GM12865 (cell line): ENCODE results near the gene CS.

ENCODE experiments used
- DNase-seq: peaks from one replicate; pipeline ENCODE4 v3.0.0; 2010; ENCODE audit warnings: low read depth
- H3K4me3 ChIP-seq: 2 replicates; pipeline ENCODE4 v1.5.1; 2011; ENCODE audit warnings: mild to moderate bottlenecking, low read depth, low read length, control low read depth
- TF ChIP-seq, protein P1 (sequence below): IDR thresholded peaks from 2 replicates; pipeline ENCODE4 v1.5.1; 2011; ENCODE audit warnings: low read length, control low read depth, low read depth, inconsistent platforms; ENCODE audit not compliant: insufficient read depth; ENCODE audit errors: missing control alignments

Gene CS

DNA sequence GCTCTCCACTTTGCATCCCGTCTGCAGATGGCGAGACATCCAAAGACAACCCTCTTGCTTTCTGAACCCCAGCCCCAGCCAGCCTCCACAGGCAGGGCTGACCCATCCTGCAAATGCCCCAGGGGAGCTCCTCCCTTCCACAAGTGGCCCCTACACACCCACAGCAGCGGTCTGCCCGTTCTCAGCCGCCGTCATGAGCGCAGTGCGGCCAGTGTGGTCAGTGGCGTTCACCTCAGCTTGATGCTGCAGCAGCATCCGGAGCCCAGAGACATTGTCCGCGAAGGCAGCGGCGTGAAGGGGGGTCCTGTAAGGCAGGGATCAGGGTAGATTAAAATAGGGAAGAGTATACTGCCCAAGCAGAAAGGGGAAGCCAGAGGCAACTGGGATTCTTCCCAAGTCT is 55.6 kb downstream of the CS start:
- H3K4me3 ChIP-seq, result no peak overlapping the region
- TF ChIP-seq, protein P1, sequence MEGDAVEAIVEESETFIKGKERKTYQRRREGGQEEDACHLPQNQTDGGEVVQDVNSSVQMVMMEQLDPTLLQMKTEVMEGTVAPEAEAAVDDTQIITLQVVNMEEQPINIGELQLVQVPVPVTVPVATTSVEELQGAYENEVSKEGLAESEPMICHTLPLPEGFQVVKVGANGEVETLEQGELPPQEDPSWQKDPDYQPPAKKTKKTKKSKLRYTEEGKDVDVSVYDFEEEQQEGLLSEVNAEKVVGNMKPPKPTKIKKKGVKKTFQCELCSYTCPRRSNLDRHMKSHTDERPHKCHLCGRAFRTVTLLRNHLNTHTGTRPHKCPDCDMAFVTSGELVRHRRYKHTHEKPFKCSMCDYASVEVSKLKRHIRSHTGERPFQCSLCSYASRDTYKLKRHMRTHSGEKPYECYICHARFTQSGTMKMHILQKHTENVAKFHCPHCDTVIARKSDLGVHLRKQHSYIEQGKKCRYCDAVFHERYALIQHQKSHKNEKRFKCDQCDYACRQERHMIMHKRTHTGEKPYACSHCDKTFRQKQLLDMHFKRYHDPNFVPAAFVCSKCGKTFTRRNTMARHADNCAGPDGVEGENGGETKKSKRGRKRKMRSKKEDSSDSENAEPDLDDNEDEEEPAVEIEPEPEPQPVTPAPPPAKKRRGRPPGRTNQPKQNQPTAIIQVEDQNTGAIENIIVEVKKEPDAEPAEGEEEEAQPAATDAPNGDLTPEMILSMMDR, result no peak
- DNase-seq, result no peak

DNA sequence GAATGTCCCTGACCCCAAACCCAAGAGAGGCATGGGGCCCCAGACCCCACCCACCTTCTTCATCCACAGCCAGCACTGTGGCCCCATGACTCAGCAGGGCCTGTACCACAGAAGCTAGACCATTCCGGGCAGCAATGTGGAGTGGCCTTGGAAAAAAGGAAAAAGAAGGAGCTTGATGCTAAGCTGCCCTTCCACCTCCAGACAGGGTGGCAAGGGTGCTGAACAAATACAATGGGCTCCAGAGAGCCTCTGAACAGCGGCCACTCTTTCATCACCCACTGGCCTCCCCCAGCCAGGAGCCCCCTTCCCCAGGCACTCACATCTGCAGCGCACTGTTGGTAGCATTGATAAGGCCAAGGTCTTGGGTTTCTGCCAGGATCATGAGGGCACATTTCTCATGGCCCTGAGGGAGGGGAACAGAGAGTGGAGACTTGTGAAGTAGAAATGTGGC is 56.4 kb downstream of the CS start:
- DNase-seq, result no peak
- H3K4me3 ChIP-seq, result no peak overlapping the region
- TF ChIP-seq, protein P1, result no peak

DNA sequence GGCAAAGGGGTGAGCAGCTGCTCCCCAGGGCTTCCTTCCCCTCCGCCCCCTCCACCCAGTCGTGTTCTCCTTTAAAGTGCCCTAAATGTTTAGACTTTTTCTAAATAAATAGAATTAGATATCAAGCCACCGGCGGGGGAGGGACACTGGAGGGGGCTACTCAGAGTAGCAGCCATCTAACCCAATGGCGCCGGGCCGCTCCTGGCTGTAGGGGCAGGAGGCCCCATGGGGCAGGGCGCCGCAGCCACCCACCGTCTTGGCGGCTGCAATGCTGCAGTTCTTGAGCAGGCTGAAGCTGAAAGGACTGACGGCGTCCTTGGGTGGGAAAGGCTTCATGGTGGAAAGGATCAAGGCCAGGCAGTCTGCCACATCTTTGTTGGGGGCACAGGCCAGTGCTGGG is 57.1 kb downstream of the CS start:
- TF ChIP-seq, protein P1, result no peak
- DNase-seq, result no peak
- H3K4me3 ChIP-seq, result no peak overlapping the region

DNA sequence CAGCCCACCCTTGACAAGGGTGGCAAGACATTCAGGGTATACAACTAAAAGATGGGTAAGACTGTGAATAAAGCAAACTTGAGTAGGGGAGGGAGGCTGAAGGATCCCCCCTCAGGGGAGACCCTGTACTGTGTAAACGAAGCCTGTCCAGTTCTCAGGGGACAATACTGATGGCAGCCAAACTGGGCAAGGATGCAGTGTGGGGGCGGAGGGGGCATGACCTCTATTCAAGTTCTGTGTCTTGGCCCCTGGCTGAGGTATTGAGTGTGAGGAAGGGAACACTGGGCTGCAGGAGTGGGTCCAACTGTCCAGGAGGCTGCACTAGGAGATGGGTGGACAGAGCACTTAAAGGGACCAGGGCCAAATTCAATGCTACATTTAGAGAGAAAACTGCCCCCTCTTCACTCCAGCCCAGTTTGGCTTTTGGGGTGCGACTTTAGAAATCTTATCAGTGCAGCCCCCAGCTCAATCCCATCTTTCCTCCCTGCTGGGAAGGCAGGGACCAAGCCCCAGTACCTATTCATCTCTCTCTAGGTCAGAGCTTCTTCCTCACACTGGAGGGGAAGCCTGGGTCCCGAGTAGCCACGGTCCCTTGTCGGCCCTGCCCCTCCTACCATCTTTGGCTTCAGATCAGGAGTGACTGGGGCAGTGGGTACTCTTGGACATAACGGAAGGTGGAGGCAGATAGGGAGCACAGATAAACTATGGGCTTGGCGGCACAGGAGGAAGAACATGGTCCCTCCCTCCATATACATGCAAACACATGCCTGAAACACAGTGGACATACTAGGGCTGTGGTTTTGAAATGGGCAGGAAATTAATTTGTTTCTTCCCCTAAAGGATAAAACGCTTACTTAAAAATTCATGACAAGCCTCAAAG is 58.5 kb downstream of the CS start:
- no peak overlapping the region for H3K4me3 ChIP-seq
- no peak for DNase-seq
- TF ChIP-seq, protein P1, result no peak

DNA sequence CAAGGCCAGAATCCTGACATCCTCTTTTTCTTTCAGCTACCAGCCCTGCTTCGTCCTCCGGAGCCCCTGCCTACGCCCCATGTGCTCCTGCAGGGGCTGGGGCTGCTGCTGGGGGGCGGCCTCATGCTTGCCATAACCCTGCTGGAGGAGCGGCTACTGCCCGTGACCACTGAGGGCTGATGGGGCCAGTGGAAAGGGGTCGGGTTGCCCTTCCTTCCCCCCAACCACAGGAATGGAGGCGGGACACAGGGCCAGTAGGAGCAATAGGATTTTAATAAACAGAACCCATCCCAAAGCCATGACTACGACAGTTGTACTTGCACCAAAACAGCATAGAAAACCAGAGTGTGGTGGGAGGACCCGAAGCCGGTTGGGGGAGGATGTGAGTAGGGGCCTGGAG is 62.6 kb downstream of the CS start:
- TF ChIP-seq, protein P1, result no peak
- no peak overlapping the region for H3K4me3 ChIP-seq
- no peak for DNase-seq

DNA sequence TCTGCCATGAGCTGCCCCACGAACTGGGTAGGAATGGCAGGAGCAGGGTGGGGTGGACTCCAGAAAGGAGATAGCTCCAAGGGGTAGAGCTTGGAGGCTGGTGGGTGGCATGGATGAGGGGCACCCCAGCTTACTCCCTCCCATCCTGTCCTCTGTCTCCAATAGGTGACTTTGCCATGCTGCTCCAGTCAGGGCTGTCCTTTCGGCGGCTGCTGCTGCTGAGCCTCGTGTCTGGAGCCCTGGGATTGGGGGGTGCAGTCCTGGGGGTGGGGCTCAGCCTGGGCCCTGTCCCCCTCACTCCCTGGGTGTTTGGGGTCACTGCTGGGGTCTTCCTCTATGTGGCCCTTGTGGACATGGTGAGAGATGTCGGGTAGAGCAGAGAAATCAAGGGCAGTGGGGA is 63.1 kb downstream of the CS start:
- no peak for DNase-seq
- H3K4me3 ChIP-seq, result no peak overlapping the region
- TF ChIP-seq, protein P1, result no peak

DNA sequence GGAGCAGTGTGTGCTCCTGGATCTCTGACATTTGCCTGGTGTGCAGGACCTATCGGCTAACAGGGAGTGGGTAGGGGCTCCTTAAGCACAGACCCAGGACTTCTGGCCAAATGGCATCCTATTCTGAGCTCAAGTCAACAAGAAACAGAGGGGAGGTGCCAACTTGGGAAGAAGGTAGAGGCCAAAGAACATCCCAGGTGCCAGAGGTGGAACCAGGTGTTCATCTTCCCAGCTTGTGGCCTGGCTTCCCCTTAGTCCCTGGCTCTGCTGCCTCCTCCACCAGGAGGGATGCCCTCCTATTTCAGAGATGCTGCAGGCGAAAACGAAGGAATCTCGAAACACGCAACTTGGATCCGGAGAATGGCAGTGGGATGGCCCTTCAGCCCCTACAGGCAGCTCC is 64.0 kb downstream of the CS start:
- TF ChIP-seq, protein P1, result no peak
- no peak overlapping the region for H3K4me3 ChIP-seq
- DNase-seq, result no peak
